ENCODE results near the gene PLXNA3.

The PLXNA3 gene

GRCh38 chrX:154436374-154436982 is 21.6 kb upstream of the PLXNA3 start:
- peak overlapping the region; percentile 56 for H3K4me3 ChIP-seq (ENCODE audit: low read length)
- peak overlapping the region; percentile 45 for H3K9ac ChIP-seq (ENCODE audit: low read length)
- H3K27me3 ChIP-seq (ENCODE audit: control insufficient read depth, insufficient read depth, low read length) = no peaks in the 10 kb centered on the region
- H3K4me1 ChIP-seq (ENCODE audit: control insufficient read depth, low read depth, low read length) = no peaks in the 10 kb centered on the region
- H3K36me3 ChIP-seq (ENCODE audit: control insufficient read depth, low read depth, low read length) = peaks cover 4% of the 10 kb centered on the region
- no peak overlapping the region for H3K27ac ChIP-seq (ENCODE audit: low read length)
- no peaks in the 10 kb centered on the region for H3K9me3 ChIP-seq (ENCODE audit: control insufficient read depth, low read depth, low read length)

- Histone ChIP-seq H3K4me3 (ENCODE audit: low read length) (peak within 1 kb of the TSS; percentile 60), H3K4me1 (ENCODE audit: control insufficient read depth, low read depth, low read length) (no peaks in the 10 kb centered on the region), H3K27ac (ENCODE audit: low read length) (no peak within 1 kb of the TSS), H3K27me3 (ENCODE audit: control insufficient read depth, insufficient read depth, low read length) (no peaks in the 10 kb centered on the region), H3K36me3 (ENCODE audit: control insufficient read depth, low read depth, low read length) (peaks cover 7% of the 10 kb centered on the region), H3K9ac (ENCODE audit: low read length) (peak within 1 kb of the TSS; percentile 45), H3K9me3 (ENCODE audit: control insufficient read depth, low read depth, low read length) (no peaks in the 10 kb centered on the region)
Measured at GRCh38 chrX:154436983-154437752, 20.9 kb upstream of the PLXNA3 start, which contains the start of gene GDI1. GDI1 (plus strand) TSS chrX:154437154; CDS start chrX:154437255, 101 bp downstream.

- Histone ChIP-seq H3K36me3 (ENCODE audit: control insufficient read depth, low read depth, low read length) (peaks cover 11% of the 10 kb centered on the region), H3K9ac (ENCODE audit: low read length) (no peak overlapping the region), H3K4me3 (ENCODE audit: low read length) (peak overlapping the region; percentile 60), H3K9me3 (ENCODE audit: control insufficient read depth, low read depth, low read length) (no peaks in the 10 kb centered on the region), H3K27me3 (ENCODE audit: control insufficient read depth, insufficient read depth, low read length) (no peaks in the 10 kb centered on the region), H3K4me1 (ENCODE audit: control insufficient read depth, low read depth, low read length) (no peaks in the 10 kb centered on the region), H3K27ac (ENCODE audit: low read length) (no peak overlapping the region)
Measured at GRCh38 chrX:154437971-154438893, 19.8 kb upstream of the PLXNA3 start.

- H3K4me1 ChIP-seq (ENCODE audit: control insufficient read depth, low read depth, low read length) = no peaks in the 10 kb centered on the region
- no peak overlapping the region for H3K9ac ChIP-seq (ENCODE audit: low read length)
- H3K36me3 ChIP-seq (ENCODE audit: control insufficient read depth, low read depth, low read length) = peaks cover 11% of the 10 kb centered on the region
- no peaks in the 10 kb centered on the region for H3K27me3 ChIP-seq (ENCODE audit: control insufficient read depth, insufficient read depth, low read length)
- no peaks in the 10 kb centered on the region for H3K9me3 ChIP-seq (ENCODE audit: control insufficient read depth, low read depth, low read length)
- H3K27ac ChIP-seq (ENCODE audit: low read length) = no peak overlapping the region
- H3K4me3 ChIP-seq (ENCODE audit: low read length) = no peak overlapping the region
Measured at GRCh38 chrX:154439841-154440240, 18.2 kb upstream of the PLXNA3 start.

GRCh38 chrX:154440623-154441357 is 17.3 kb upstream of the PLXNA3 start:
- H3K4me3 ChIP-seq (ENCODE audit: low read length) = no peak overlapping the region

GRCh38 chrX:154441564-154441963 is 16.5 kb upstream of the PLXNA3 start:
- Histone ChIP-seq H3K36me3 (ENCODE audit: control insufficient read depth, low read depth, low read length) (peaks cover 11% of the 10 kb centered on the region), H3K4me1 (ENCODE audit: control insufficient read depth, low read depth, low read length) (no peaks in the 10 kb centered on the region), H3K9me3 (ENCODE audit: control insufficient read depth, low read depth, low read length) (no peaks in the 10 kb centered on the region), H3K9ac (ENCODE audit: low read length) (no peak overlapping the region), H3K27me3 (ENCODE audit: control insufficient read depth, insufficient read depth, low read length) (no peaks in the 10 kb centered on the region), H3K4me3 (ENCODE audit: low read length) (no peak overlapping the region), H3K27ac (ENCODE audit: low read length) (no peak overlapping the region)

More at GRCh38 chrX:154440623-154441357, 17.3 kb upstream of the PLXNA3 start:
- Histone ChIP-seq H3K27me3 (ENCODE audit: control insufficient read depth, insufficient read depth, low read length) (no peaks in the 10 kb centered on the region), H3K4me1 (ENCODE audit: control insufficient read depth, low read depth, low read length) (no peaks in the 10 kb centered on the region), H3K27ac (ENCODE audit: low read length) (no peak overlapping the region), H3K36me3 (ENCODE audit: control insufficient read depth, low read depth, low read length) (peaks cover 11% of the 10 kb centered on the region), H3K9ac (ENCODE audit: low read length) (no peak overlapping the region), H3K9me3 (ENCODE audit: control insufficient read depth, low read depth, low read length) (no peaks in the 10 kb centered on the region)

GRCh38 chrX:154441984-154442707 is 15.9 kb upstream of the PLXNA3 start:
- Histone ChIP-seq H3K4me1 (ENCODE audit: control insufficient read depth, low read depth, low read length) (no peaks in the 10 kb centered on the region), H3K27me3 (ENCODE audit: control insufficient read depth, insufficient read depth, low read length) (no peaks in the 10 kb centered on the region), H3K9me3 (ENCODE audit: control insufficient read depth, low read depth, low read length) (no peaks in the 10 kb centered on the region), H3K9ac (ENCODE audit: low read length) (no peak overlapping the region), H3K27ac (ENCODE audit: low read length) (no peak overlapping the region), H3K4me3 (ENCODE audit: low read length) (no peak overlapping the region), H3K36me3 (ENCODE audit: control insufficient read depth, low read depth, low read length) (peaks cover 11% of the 10 kb centered on the region)

GRCh38 chrX:154443479-154443910 is 14.6 kb upstream of the PLXNA3 start:
- Histone ChIP-seq H3K4me3 (ENCODE audit: low read length) (peak overlapping the region; percentile 21), H3K27ac (ENCODE audit: low read length) (no peak overlapping the region), H3K9me3 (ENCODE audit: control insufficient read depth, low read depth, low read length) (no peaks in the 10 kb centered on the region), H3K36me3 (ENCODE audit: control insufficient read depth, low read depth, low read length) (peaks cover 11% of the 10 kb centered on the region), H3K27me3 (ENCODE audit: control insufficient read depth, insufficient read depth, low read length) (no peaks in the 10 kb centered on the region), H3K4me1 (ENCODE audit: control insufficient read depth, low read depth, low read length) (no peaks in the 10 kb centered on the region), H3K9ac (ENCODE audit: low read length) (no peak overlapping the region)

GRCh38 chrX:154443992-154444754 is 13.9 kb upstream of the PLXNA3 start, which contains the start of gene FAM50A:
FAM50A (plus strand) TSS chrX:154444141; CDS start chrX:154444236, 95 bp downstream.
- H3K9ac ChIP-seq (ENCODE audit: low read length) = no peak within 1 kb of the TSS
- no peaks in the 10 kb centered on the region for H3K4me1 ChIP-seq (ENCODE audit: control insufficient read depth, low read depth, low read length)
- peaks cover 11% of the 10 kb centered on the region for H3K36me3 ChIP-seq (ENCODE audit: control insufficient read depth, low read depth, low read length)
- no peaks in the 10 kb centered on the region for H3K9me3 ChIP-seq (ENCODE audit: control insufficient read depth, low read depth, low read length)
- no peaks in the 10 kb centered on the region for H3K27me3 ChIP-seq (ENCODE audit: control insufficient read depth, insufficient read depth, low read length)
- H3K27ac ChIP-seq (ENCODE audit: low read length) = no peak within 1 kb of the TSS
- peak within 1 kb of the TSS; percentile 37 for H3K4me3 ChIP-seq (ENCODE audit: low read length)

GRCh38 chrX:154444755-154445246 is 13.3 kb upstream of the PLXNA3 start:
- Histone ChIP-seq H3K27me3 (ENCODE audit: control insufficient read depth, insufficient read depth, low read length) (no peaks in the 10 kb centered on the region), H3K4me3 (ENCODE audit: low read length) (peak overlapping the region; percentile 37), H3K36me3 (ENCODE audit: control insufficient read depth, low read depth, low read length) (peaks cover 15% of the 10 kb centered on the region), H3K9me3 (ENCODE audit: control insufficient read depth, low read depth, low read length) (no peaks in the 10 kb centered on the region), H3K27ac (ENCODE audit: low read length) (no peak overlapping the region), H3K9ac (ENCODE audit: low read length) (no peak overlapping the region), H3K4me1 (ENCODE audit: control insufficient read depth, low read depth, low read length) (no peaks in the 10 kb centered on the region)

All from iPS-18a (cell line).